Ovary (tissue), 3 donors: ENCODE measurements around the gene CSTB.

ENCODE experiments used
- EP300 ChIP-seq: sonication (generic); formaldehyde crosslinking; IDR thresholded peaks from one replicate; pipeline ENCODE4 v1.6.1; 2017; ENCODE audit warnings: antibody characterized with exemption
- POLR2A ChIP-seq: fragments of 450-650 bp; IDR thresholded peaks from one replicate; pipeline ENCODE4 v1.6.1; 2017; ENCODE audit warnings: antibody characterized with exemption, mild to moderate bottlenecking, moderate library complexity
- TF ChIP-seq, protein P1 (sequence below), 3 donors: fragments of 450-650 bp in 2 of 3; fragments of 200-600 bp in 1 of 3; IDR thresholded peaks; one replicate each; pipeline versions ENCODE4 v1.5.1 to v1.8.0; 2016 to 2022; ENCODE audit warnings: antibody characterized with exemption in 3 of 3, mild to moderate bottlenecking in 1 of 3
- donor health status: DM: no; HTN: no; CAD: no.

DNA sequence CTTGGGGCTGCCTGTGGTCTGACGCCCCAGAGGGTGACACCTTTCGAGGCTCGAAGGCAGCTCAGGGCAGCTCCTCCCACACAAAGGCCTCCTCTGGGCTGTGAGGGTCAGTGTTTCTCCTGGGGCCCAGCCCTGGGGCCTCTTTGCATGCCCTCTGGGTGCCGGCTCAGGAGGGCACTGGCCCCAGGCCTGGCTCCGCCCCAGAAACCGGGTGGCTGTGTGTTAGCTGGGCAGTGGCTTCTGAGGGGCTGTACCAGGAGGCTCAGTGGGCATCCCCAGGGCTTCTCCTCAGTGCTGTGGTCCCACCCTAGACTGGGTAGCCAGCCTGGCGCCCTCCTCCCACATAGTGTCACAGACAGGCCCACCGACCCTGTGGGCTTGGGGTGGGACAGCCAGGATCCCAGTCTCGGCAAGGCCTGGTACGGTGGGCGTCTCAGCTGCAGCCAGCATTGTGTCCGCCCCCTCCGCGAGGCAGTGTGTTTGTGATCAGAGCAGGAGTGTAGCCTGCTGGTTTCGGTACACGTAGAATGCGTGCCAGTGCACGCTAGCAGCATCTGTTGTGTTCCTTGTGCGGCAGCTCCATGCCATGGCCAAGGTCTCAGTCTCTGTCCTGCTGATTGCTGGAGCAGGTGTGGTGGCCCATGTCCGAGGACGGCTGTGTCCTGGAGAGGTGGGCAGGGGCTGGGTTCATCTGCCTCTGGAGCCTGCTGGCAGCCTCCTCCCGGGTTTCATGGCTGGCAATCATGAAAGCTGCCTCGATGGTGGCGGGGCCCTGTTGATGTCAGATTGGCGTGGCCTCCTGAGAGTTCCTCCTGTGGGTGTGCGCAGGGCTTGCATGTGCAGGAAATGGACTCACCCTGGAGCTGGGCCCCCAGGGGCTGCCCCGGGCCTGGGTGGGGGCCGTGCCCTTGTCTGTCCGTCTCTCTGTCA, 41.3 kb upstream of the CSTB start:
- TF ChIP-seq, protein P1, sequence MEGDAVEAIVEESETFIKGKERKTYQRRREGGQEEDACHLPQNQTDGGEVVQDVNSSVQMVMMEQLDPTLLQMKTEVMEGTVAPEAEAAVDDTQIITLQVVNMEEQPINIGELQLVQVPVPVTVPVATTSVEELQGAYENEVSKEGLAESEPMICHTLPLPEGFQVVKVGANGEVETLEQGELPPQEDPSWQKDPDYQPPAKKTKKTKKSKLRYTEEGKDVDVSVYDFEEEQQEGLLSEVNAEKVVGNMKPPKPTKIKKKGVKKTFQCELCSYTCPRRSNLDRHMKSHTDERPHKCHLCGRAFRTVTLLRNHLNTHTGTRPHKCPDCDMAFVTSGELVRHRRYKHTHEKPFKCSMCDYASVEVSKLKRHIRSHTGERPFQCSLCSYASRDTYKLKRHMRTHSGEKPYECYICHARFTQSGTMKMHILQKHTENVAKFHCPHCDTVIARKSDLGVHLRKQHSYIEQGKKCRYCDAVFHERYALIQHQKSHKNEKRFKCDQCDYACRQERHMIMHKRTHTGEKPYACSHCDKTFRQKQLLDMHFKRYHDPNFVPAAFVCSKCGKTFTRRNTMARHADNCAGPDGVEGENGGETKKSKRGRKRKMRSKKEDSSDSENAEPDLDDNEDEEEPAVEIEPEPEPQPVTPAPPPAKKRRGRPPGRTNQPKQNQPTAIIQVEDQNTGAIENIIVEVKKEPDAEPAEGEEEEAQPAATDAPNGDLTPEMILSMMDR (IDR thresholded peaks at IDR 0.05), result no peak
- TF ChIP-seq POLR2A, result no peak
- TF ChIP-seq EP300, result no peak
